Measurements from ENCODE around the gene MORC2.

DNA sequence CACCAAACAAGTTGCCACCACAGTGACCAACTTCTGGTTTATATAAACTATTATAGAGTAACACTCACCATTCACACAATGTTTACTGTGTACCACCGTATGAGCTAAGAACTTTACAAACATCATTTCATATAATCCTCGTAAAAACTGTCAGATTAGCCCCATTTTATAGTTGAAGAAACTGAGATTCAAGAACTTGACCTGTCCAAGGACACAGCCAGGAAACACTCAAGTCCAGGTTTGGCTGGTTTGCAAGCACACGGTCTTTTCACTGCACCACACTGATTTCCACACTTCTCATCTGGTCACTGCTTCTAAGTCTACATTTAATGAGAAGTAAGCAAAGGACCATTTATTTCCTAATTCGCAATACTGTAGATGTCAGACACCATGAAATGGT lies 3.7 kb downstream of the MORC2 start:
- TF ChIP-seq, protein P1, sequence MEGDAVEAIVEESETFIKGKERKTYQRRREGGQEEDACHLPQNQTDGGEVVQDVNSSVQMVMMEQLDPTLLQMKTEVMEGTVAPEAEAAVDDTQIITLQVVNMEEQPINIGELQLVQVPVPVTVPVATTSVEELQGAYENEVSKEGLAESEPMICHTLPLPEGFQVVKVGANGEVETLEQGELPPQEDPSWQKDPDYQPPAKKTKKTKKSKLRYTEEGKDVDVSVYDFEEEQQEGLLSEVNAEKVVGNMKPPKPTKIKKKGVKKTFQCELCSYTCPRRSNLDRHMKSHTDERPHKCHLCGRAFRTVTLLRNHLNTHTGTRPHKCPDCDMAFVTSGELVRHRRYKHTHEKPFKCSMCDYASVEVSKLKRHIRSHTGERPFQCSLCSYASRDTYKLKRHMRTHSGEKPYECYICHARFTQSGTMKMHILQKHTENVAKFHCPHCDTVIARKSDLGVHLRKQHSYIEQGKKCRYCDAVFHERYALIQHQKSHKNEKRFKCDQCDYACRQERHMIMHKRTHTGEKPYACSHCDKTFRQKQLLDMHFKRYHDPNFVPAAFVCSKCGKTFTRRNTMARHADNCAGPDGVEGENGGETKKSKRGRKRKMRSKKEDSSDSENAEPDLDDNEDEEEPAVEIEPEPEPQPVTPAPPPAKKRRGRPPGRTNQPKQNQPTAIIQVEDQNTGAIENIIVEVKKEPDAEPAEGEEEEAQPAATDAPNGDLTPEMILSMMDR (IDR thresholded peaks at IDR 0.05 in 8 of 11, conservative IDR thresholded peaks at IDR 0.05 in 3 of 11) = no peak
- TF ChIP-seq POLR2A (IDR thresholded peaks at IDR 0.05) = no peak
